K562 (cell line): ENCODE data around the gene EFS.

Source experiments
- CBX2 ChIP-seq: fragments of 200-600 bp; sonication (generic); IDR thresholded peaks from one replicate; pipeline ENCODE4 v1.6.1; 2012; ENCODE audit warnings: mild to moderate bottlenecking, low read length, inconsistent platforms; ENCODE audit not compliant: insufficient read depth, poor library complexity, severe bottlenecking
- CHD2 ChIP-seq: IDR thresholded peaks from 2 replicates; pipeline ENCODE4 v1.6.1; 2011; ENCODE audit warnings: low read depth, low read length
- CTCF ChIP-seq, 3 experiments: IDR thresholded peaks in 2 of 3; conservative IDR thresholded peaks in 1 of 3; 2 replicates each; pipeline ENCODE4 v1.5.1; 2011 to 2012; ENCODE audit warnings: low read length in 3 of 3, mild to moderate bottlenecking in 3 of 3, control low read depth in 2 of 3, improper control_type of control experiment in 1 of 3, inconsistent platforms in 1 of 3, low read depth in 1 of 3, mixed read lengths in 1 of 3, moderate library complexity in 1 of 3; ENCODE audit not compliant: insufficient read depth in 2 of 3
- HDAC3 ChIP-seq: fragments of 450-650 bp; IDR thresholded peaks from 2 replicates; pipeline ENCODE4 v1.6.1; 2018; ENCODE audit warnings: borderline replicate concordance, mild to moderate bottlenecking, moderate library complexity; ENCODE audit not compliant: partially characterized antibody
- HEY1 ChIP-seq: fragments of 250-450 bp; sonication (Bioruptor Pico); IDR thresholded peaks from 2 replicates; pipeline ENCODE4 v1.5.0; 2020; ENCODE audit warnings: mild to moderate bottlenecking, moderate library complexity, borderline replicate concordance
- RREB1 ChIP-seq: fragments of 250-450 bp; sonication (Bioruptor Pico); IDR thresholded peaks from 2 replicates; pipeline ENCODE4 v1.4.0; 2020
- SIX5 ChIP-seq, 2 experiments: IDR thresholded peaks; 2 replicates each; pipeline ENCODE4 v1.6.1; 2011; ENCODE audit warnings: low read length in 2 of 2, borderline replicate concordance in 1 of 2, low read depth in 1 of 2, mild to moderate bottlenecking in 1 of 2, moderate library complexity in 1 of 2; ENCODE audit not compliant: insufficient read depth in 1 of 2
- ZBTB26 ChIP-seq: fragments of 450-650 bp; formaldehyde crosslinking; IDR thresholded peaks from 2 replicates; pipeline ENCODE4 v1.4.0; 2022; ENCODE audit warnings: missing genetic modification characterization
- ZNF318 ChIP-seq, 2 experiments: fragments of 450-650 bp; IDR thresholded peaks; 2 replicates each; pipeline ENCODE4 v1.6.1; 2016; ENCODE audit warnings: mild to moderate bottlenecking in 2 of 2, borderline replicate concordance in 1 of 2, low read depth in 1 of 2, moderate library complexity in 1 of 2
- ZNF561 ChIP-seq: fragments of 450-650 bp; formaldehyde crosslinking; conservative IDR thresholded peaks from 2 replicates; pipeline ENCODE4 v1.4.0; 2020; ENCODE audit warnings: mild to moderate bottlenecking, moderate library complexity

GRCh38 chr14:23352506-23353432, 12.2 kb downstream of the EFS start, which contains the start of gene SLC22A17:
- TF ChIP-seq HEY1 (CRISPR knock-in tag), result no peak
- no peak for TF ChIP-seq HDAC3
- no peak for TF ChIP-seq ZNF561 (CRISPR knock-in tag)
- no peak for TF ChIP-seq CTCF (IDR thresholded peaks at IDR 0.05 in 2 of 3, conservative IDR thresholded peaks at IDR 0.05 in 1 of 3; ENCODE audit: insufficient read depth in 2 of 3, low read depth in 1 of 3, low read length in 3 of 3)
- no peak for TF ChIP-seq CBX2
- TF ChIP-seq RREB1 (CRISPR knock-in tag), result no peak
- no peak for TF ChIP-seq SIX5 (IDR thresholded peaks at IDR 0.05; ENCODE audit: borderline replicate concordance in 1 of 2, insufficient read depth in 1 of 2, low read depth in 1 of 2, low read length in 2 of 2)
- no peak for TF ChIP-seq CHD2
- TF ChIP-seq ZBTB26 (CRISPR knock-in tag), result no peak
- no peak for TF ChIP-seq ZNF318 (IDR thresholded peaks at IDR 0.05; ENCODE audit: borderline replicate concordance in 1 of 2, low read depth in 1 of 2)
